DMS79 treated with DMSO at 0.1 percent for 48 hours (cell line): ENCODE data around the gene CROCC2.
A peak's percentile ranks its signal among the peaks of the same experiment; 100 is the strongest.

Experiments used
- DNase-seq: peaks from one replicate; lab custom pipeline; 2025; lab: John Stamatoyannopoulos, UW

The CROCC2 gene

DNA sequence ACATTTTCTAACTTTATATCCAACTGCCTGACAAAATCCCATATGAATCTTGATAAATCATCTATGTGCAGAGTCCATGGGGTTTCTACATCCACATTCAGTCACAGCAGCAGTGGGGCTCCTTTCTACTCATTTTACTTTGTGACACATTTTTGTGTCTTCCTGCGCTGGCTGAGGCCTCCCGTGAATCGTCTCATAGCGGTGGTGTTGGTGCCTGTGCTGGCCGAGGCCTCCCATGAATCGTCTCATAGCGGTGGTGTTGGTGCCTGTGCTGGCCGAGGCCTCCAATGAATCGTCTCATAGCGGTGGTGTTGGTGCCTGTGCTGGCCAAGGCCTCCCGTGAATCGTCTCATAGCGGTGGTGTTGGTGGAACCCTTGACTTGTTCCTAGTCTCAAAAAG is 109.3 kb downstream of the CROCC2 start:
- no peak for DNase-seq

DNA sequence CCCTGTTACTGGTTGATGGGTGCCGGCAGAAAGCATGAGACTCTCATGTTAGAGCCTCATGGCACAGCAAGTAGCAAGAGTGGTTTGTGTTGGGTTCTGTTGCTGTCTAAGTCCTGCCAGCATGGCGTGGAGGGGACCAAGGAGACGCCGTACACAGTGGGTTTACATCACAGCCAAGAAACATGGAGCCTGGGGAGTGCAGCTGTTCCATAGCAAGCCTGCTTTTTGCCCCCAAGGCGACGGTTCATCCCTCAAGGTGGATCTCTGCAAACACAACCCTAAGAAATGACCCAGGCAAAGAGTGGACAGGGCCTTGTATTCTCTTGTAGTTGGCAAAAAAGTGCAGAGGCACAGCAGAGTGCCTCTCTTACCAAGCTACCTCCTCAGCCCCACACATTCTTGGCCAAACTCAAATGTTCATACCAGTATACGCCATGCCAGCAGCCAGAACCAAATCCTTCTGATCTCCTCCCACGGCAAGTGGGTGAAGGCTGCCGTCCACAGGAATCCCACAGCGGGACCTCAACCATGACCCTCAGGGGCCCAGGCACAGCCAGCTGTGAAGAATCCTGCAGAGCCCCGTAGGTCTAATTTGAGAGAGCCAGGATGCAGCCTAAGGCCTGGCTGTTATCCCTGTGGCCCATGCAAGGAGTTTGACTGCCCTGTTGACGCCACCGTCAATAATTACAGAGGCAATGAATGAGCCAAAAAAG is 111.2 kb downstream of the CROCC2 start:
- DNase-seq = no peak

- no peak for DNase-seq
These were observed 112.1 kb downstream of the CROCC2 start for GRCh38 chr2:241018051-241018891.

- no peak for DNase-seq
These were observed 113.5 kb downstream of the CROCC2 start for GRCh38 chr2:241019441-241020139.

GRCh38 chr2:241020201-241020600 is 114.1 kb downstream of the CROCC2 start:
- no peak for DNase-seq

GRCh38 chr2:241020629-241021190 is 114.6 kb downstream of the CROCC2 start:
- DNase-seq = no peak

GRCh38 chr2:241025639-241026038 is 119.5 kb downstream of the CROCC2 start:
- DNase-seq = peak; percentile 3

DNA sequence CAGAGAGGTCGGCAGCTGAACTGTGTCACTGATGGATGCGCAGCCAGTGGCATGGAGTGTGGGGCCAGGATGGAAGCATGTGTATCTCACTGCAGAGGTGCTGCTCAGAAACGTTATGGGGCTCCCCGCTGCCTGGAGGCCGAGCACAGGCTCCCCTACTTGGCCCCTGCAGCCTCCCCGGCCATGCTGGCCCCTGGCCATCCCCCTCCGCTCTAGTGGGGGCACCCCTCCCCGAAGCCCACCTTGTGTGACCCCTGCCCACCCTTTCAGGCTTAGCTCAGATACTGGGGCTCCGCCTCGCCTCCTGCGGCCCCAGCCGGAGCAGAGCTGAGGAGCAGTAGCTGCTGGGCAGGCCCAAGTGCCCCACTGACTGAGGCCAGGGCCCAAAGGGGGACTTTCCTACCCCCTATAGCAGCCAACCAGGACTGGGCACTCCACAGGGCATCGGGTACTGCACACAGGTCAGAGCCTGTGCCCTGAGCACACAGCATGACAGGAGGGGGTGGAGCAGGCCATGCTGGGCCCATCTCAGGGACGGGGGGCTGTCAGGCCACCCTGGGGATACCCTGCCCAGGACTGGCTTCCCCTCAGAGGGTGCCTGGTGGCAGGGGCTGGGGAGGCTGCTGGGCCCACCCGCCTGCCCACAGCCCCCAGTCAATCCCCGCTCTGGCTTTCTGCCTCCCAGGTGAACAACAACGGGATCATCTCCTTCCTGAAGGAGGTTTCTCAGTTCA is 123.6 kb downstream of the CROCC2 start:
- no peak for DNase-seq

DNA sequence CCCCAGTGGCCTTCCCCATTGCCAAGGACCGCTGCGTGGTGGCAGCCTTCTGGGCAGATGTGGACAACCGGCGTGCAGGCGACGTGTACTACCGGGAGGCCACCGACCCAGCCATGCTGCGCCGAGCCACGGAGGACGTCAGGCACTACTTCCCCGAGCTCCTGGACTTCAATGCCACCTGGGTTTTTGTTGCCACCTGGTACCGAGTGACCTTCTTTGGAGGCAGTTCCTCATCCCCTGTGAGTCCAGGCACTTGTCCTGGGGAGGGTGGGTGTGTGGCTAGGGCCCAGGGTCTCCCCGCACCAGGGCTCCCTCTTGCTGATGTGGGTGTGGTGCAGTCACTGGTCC is 124.2 kb downstream of the CROCC2 start:
- DNase-seq = no peak

- no peak for DNase-seq
These were observed 124.7 kb downstream of the CROCC2 start for GRCh38 chr2:241030883-241031282.

GRCh38 chr2:241031436-241032165 is 125.5 kb downstream of the CROCC2 start:
- DNase-seq = no peak

DNA sequence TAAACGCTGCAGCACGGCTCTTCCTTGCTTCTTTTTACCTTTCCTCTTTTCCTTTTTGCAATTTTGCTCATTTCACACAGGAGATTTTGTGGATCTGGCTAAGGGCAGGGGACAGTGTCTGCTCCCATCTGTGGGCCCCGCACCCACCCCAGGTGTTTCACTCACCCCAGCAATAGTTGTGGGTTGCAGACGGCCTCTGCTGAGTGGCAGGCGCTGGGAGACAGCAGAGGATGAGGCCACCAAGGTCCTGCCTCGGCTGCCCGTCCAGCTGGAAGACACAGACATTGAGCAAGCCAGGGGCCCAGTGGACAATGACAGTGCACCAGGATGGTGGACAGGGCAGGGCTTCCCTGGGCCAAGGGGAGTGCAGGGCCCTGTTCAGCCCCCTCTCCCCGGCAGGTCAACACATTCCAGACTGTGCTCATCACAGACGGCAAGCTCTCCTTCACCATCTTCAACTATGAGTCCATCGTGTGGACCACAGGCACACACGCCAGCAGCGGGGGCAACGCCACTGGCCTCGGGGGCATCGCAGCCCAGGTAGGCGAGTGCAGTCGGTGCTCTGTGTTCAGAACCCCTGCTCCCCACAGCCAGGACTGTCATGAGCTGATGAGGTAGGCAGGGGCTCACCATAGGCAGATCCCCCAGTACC is 127.3 kb downstream of the CROCC2 start:
- no peak for DNase-seq

GRCh38 chr2:241033994-241034393 is 127.9 kb downstream of the CROCC2 start:
- no peak for DNase-seq

DNA sequence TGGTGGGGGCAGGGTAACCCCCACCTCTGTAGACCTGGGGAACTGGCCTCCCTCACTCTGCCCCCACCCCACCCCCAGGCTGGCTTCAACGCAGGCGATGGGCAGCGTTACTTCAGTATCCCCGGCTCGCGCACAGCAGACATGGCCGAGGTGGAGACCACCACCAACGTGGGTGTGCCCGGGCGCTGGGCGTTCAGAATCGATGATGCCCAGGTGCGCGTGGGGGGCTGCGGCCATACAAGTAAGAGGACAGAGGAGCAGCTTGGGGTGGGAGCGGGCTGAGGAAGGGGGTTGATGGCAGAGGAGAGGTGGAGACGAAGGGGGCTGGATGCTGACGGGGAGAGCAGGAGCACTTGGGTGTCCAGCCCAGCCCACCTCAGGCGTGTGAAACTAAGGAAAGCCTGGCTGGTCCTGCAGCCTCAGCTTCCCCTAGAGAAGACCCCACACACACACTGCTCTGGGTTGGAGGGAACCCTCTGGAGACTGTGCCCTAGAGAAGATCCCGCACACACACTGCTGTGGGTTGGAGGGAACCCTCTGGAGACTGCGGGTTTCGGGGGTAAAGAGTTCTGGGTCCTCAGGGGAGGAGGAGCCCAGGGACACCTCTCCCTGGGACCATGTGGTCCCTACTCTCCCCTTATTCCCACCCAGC is 128.5 kb downstream of the CROCC2 start:
- no peak for DNase-seq

- no peak for DNase-seq
These were observed 129.1 kb downstream of the CROCC2 start for GRCh38 chr2:241035142-241035817.

- no peak for DNase-seq
These were observed 129.8 kb downstream of the CROCC2 start for GRCh38 chr2:241035818-241036396.

DNA sequence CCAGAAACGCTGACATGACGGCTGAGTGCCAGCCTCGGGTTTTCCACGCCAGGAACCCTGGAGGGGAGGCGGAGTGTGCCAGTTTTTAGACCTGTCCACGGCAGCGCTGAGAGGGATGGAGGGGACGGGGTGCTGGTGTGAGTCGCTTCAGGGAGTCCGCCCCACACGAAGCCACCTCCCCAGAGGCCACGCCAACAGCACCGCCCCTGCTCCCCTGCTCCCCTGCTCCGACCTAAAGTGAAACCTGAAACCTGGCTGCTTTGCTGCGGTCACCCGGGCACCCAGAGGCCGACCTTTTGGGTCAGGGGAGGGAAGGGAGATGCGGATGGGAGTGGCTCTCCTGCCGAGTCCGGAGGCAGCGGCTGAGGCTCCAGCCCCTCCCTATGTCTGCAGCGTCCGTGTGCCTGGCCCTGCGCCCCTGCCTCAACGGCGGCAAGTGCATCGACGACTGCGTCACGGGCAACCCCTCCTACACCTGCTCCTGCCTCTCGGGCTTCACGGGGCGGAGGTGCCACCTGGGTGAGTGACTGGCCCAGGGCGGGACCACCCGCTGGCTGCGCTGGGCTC is 130.3 kb downstream of the CROCC2 start:
- DNase-seq = no peak

- DNase-seq = no peak
These were observed 130.9 kb downstream of the CROCC2 start for GRCh38 chr2:241036964-241037421.

GRCh38 chr2:241037498-241037897 is 131.4 kb downstream of the CROCC2 start:
- DNase-seq = no peak
